Esophagus muscularis mucosa (tissue), 4 donors: ENCODE results near the gene SLC38A7. TPM values are rescaled to one million over a fixed set of nuclear protein-coding genes. Genes with fewer than 3 reads are reported as not detected.
"Not testable (repeated sequence)": the region's sequence is repeated elsewhere in the genome, so short reads cannot be mapped to it uniquely, and the experiment has no call there.

Experiments
- DNase-seq: peaks from one replicate; pipeline ENCODE4 v3.0.0-alpha.2; 2017; ENCODE audit errors: extremely low spot score
- H3K27ac ChIP-seq, 4 donors: fragments of 200-600 bp; sonication (generic); replicated peaks in 1 of 4; 1 replicate in 3 of 4; 2 replicates in 1 of 4; pipeline ENCODE4 v1.5.1; 2016 to 2019; ENCODE audit warnings: mild to moderate bottlenecking in 1 of 4
- H3K27me3 ChIP-seq, 4 donors: fragments of 200-600 bp; sonication (generic); one replicate each; pipeline versions ENCODE4 v1.5.1 to v1.6.0; 2016 to 2019
- H3K36me3 ChIP-seq, 4 donors: fragments of 200-600 bp; sonication (generic); one replicate each; pipeline ENCODE4 v1.5.1; 2016 to 2019
- H3K4me1 ChIP-seq, 4 donors: fragments of 200-600 bp; sonication (generic); one replicate each; pipeline ENCODE4 v1.5.1; 2016 to 2019
- H3K4me3 ChIP-seq, 4 donors: fragments of 200-600 bp; sonication (generic); 1 replicate in 2 of 4; 2 replicates in 2 of 4; pipeline ENCODE4 v1.5.1; 2016 to 2019; ENCODE audit warnings: mild to moderate bottlenecking in 4 of 4, moderate library complexity in 1 of 4
- H3K9me3 ChIP-seq, 4 donors: fragments of 200-600 bp; sonication (generic); 1 replicate in 3 of 4; 2 replicates in 1 of 4; pipeline ENCODE4 v1.5.1; 2016 to 2019
- CTCF ChIP-seq, 3 experiments: fragments of 200-600 bp in 2 of 3; fragments of 450-650 bp in 1 of 3; sonication (generic) in 2 of 3; IDR thresholded peaks; one replicate each; pipeline ENCODE4 v1.5.1; 2017 to 2019; ENCODE audit warnings: antibody characterized with exemption in 3 of 3, mild to moderate bottlenecking in 2 of 3, moderate library complexity in 1 of 3
- EP300 ChIP-seq: sonication (generic); formaldehyde crosslinking; IDR thresholded peaks from one replicate; pipeline ENCODE4 v1.6.1; 2017; ENCODE audit warnings: antibody characterized with exemption
- POLR2A ChIP-seq: fragments of 450-650 bp; IDR thresholded peaks from one replicate; pipeline ENCODE4 v1.6.1; 2017; ENCODE audit warnings: antibody characterized with exemption, moderate library complexity, mild to moderate bottlenecking, low read depth
- POLR2AphosphoS5 ChIP-seq, 2 donors: sonication (generic); formaldehyde crosslinking; IDR thresholded peaks; one replicate each; pipeline ENCODE4 v1.6.1; 2017; ENCODE audit warnings: antibody characterized with exemption in 2 of 2
- WGBS: methylation state at CpG from one replicate; pipeline ENCODE4 v1.1.5; 2018; 5-methylcytosine and 5-hydroxymethylcytosine counted together
- intact Hi-C: fragments of 100-400 bp; cut with DNase I; formaldehyde crosslinking; loops from one replicate; pipeline ENCODE4 v1.15.1; 2023
- total RNA-seq, 4 donors: library from RNA; depleted of rRNA; stranded (reverse); fragments of >200 nt; gene quantifications; one replicate each; pipeline versions ENCODE4 v1.1.0 to v1.2.1, GENCODE V29; 2016

The SLC38A7 gene
- total RNA-seq, 4 donors from 2014 or later = 8.1 to 11.6 (median 10.3) TPM

GRCh38 chr16:58665200-58665599 lies 19.4 kb downstream of the SLC38A7 start:
- Histone ChIP-seq H3K4me1 (peaks cover 0 to 6% (median 0%) of the 10 kb centered on the region in 4 donors), H3K27me3 (no peaks in the 10 kb centered on the region), H3K36me3 (peaks cover 8 to 38% (median 34%) of the 10 kb centered on the region in 4 donors), H3K9me3 (no peaks in the 10 kb centered on the region), H3K27ac (no peak overlapping the region), H3K4me3 (no peak overlapping the region)
- intact Hi-C loops = loop anchor here (5.0 kb wide), 1 partner anchor 153 kb away; no protein-coding TSS in a partner anchor
- TF ChIP-seq CTCF (IDR thresholded peaks at IDR 0.05) = no peak
- no peak for TF ChIP-seq EP300
- TF ChIP-seq POLR2AphosphoS5 (IDR thresholded peaks at IDR 0.05) = no peak
- TF ChIP-seq POLR2A = no peak
- 71% methylated on average over 8 of the region's 8 CpGs for WGBS
- DNase-seq = no peak

- intact Hi-C loops = loop anchor here (5.0 kb wide), 1 partner anchor 324 kb away; no protein-coding TSS in a partner anchor
- DNase-seq = no peak
- H3K27me3 ChIP-seq = no peaks in the 10 kb centered on the region
These were observed 23.3 kb downstream of the SLC38A7 start for GRCh38 chr16:58661199-58661830.

GRCh38 chr16:58659911-58660310 lies 24.7 kb downstream of the SLC38A7 start:
- not testable (repeated sequence) for H3K9me3 ChIP-seq, DNase-seq, H3K4me1 ChIP-seq, H3K36me3 ChIP-seq, H3K4me3 ChIP-seq, H3K27ac ChIP-seq, H3K27me3 ChIP-seq
- intact Hi-C loops = loop anchor here (5.0 kb wide), 1 partner anchor 323 kb away; no protein-coding TSS in a partner anchor
- 86% methylated on average over 11 of the region's 11 CpGs for whole genome bisulfite sequencing

More at GRCh38 chr16:58661199-58661830, 23.3 kb downstream of the SLC38A7 start:
- H3K9me3 ChIP-seq = no peaks in the 10 kb centered on the region
- no peak overlapping the region for H3K27ac ChIP-seq
- peaks cover 0 to 5% (median 2%) of the 10 kb centered on the region in 4 donors for H3K36me3 ChIP-seq
- H3K4me3 ChIP-seq = no peak overlapping the region
- 31% methylated on average over 8 of the region's 12 CpGs for WGBS
- peaks cover 0 to 6% (median 0%) of the 10 kb centered on the region in 4 donors for H3K4me1 ChIP-seq
- TF ChIP-seq POLR2AphosphoS5 (IDR thresholded peaks at IDR 0.05) (peak in 1 of 2 donors; percentile 5), CTCF (IDR thresholded peaks at IDR 0.05) (peak; percentile 48 to 62 (median 60)), EP300 (no peak)

GRCh38 chr16:58658796-58659211 lies 25.8 kb downstream of the SLC38A7 start:
- no peaks in the 10 kb centered on the region for H3K36me3 ChIP-seq
- whole genome bisulfite sequencing = 91% methylated on average over 3 of the region's 3 CpGs
- no peak overlapping the region for H3K27ac ChIP-seq
- intact Hi-C loops = no loop called here
- TF ChIP-seq POLR2A (no peak), POLR2AphosphoS5 (IDR thresholded peaks at IDR 0.05) (no peak), CTCF (IDR thresholded peaks at IDR 0.05) (no peak), EP300 (no peak)
- H3K27me3 ChIP-seq = no peaks in the 10 kb centered on the region
- H3K9me3 ChIP-seq = no peaks in the 10 kb centered on the region
- no peak for DNase-seq
- peaks cover 0 to 6% (median 0%) of the 10 kb centered on the region in 4 donors for H3K4me1 ChIP-seq
- no peak overlapping the region for H3K4me3 ChIP-seq

GRCh38 chr16:58656899-58657298 lies 27.7 kb downstream of the SLC38A7 start:
- Histone ChIP-seq H3K27me3 (no peaks in the 10 kb centered on the region), H3K36me3 (no peaks in the 10 kb centered on the region), H3K27ac (no peak overlapping the region), H3K4me3 (no peak overlapping the region), H3K4me1 (peaks cover 0 to 6% (median 0%) of the 10 kb centered on the region in 4 donors), H3K9me3 (no peaks in the 10 kb centered on the region)
- WGBS = 90% methylated on average over 4 of the region's 4 CpGs
- no peak for DNase-seq
- intact Hi-C loops = no loop called here
- TF ChIP-seq CTCF (IDR thresholded peaks at IDR 0.05) = no peak
- no peak for TF ChIP-seq POLR2AphosphoS5 (IDR thresholded peaks at IDR 0.05)
- no peak for TF ChIP-seq EP300
- no peak for TF ChIP-seq POLR2A
